NCI-H146 (cell line): ENCODE measurements around the gene HIF3A.

Source experiments
- DNase-seq: peaks from one replicate; lab custom pipeline; 2025; lab: John Stamatoyannopoulos, UW

The HIF3A gene

DNA sequence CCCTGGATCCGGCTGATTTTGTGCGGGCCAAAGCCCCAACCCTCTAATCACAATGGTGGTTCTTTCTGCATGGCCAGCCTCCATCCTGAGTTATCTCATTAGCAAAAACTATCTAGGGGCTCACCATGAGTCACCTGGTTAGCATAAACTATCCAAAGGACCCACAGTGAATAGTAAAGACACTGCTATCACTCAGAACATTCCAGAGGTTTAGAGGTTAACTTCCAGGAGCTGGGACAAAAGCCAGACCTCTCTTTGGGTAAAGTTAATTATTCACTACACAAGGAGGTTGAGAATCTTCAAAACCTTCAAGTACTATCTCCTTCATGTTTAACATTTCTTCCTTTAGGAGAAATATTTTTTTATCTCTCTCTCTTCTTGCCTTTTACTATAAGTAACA lies 31.2 kb downstream of the HIF3A start:
- DNase-seq: no peak

DNA sequence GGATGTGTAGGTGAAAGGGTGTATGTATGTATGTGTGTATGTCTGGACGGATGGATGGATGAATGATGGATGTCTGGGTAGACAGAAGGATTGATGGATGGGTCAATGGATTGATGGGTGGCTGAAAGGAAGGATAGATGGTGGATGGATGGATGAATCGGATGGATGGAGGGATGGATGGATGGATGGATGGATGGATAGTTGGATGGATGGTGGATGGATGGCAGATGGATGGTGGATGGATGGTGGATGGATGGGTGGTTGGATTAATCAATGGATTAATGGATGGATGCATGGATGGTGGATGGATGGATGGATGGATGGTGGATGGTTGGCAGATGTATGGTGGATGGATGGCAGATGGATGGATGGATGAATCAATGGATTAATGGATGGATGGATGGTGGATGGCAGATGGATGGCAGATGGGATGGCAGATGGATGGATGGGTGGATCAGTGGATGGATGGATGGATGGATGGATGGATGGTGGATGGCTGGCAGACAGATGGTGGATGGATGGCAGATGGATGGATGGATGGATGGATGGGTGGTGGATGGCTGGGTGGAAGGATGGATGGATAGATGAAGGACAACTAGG lies 33.6 kb downstream of the HIF3A start:
- DNase-seq: no peak

DNA sequence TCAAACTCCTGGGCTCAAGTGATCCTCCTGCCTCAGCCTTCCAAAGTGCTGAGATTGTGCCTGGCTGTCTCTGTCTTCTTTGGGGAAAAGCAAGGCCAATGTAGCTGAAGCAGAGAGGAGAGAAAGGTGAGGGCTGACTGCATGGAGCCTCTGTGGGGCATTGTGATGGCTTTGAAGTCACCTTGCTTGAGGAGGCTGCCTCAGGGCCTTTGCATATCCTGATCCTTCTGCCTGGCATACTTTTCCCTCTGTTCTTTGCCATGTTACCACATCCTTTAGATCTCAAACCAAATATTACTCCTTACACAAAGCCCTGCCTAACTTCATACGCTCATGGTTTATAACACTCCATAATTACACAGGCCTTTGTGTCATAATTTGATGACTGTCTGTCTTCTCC lies 40.6 kb downstream of the HIF3A start:
- no peak for DNase-seq

DNA sequence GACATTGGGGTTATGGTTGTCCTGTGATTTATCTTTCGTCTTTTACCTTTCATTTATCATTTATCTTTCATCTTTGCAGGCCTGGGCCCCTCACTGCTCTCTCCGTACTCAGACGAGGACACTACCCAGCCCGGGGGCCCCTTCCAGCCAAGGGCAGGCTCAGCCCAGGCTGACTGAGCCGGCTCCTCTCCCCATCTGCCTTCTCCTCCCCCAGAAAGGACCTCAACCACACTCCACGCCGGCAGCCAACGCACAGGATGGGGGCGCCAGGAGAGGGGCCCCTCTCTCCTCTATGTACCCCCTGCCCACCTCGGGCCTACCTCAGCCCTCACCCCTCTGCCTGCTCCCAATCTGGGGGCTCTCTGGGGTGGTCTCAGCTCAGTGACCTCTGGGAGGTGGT lies 42.6 kb downstream of the HIF3A start:
- no peak for DNase-seq

DNA sequence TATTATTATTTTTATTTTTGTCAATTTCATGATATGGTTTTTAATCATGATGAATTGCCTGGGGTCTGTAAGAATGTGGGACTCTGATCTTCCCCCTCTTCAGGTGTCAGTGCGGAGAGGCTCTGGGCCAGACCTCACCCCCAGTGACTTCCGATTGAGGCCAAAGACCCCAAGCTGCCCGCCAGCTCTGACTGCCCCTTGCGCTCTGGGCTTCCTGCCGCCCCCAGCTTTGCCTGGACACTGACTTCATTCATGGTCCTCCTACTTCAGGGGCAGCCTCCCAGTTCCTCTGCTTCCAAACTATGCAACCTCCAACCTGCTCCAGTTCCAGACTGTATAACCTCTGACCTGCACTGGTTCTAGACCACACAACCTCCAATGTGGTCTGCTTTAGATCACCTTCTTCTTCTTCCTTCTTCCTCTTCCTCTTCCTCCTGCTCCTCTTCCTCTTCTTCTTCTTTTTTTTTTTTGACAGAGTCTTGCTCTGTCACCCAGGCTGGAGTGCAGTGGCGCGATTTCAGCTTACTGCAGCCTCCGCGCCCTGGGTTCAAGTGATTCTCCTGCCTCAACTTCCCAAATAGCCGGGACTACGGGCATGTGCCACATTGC lies 43.3 kb downstream of the HIF3A start:
- DNase-seq: no peak

DNA sequence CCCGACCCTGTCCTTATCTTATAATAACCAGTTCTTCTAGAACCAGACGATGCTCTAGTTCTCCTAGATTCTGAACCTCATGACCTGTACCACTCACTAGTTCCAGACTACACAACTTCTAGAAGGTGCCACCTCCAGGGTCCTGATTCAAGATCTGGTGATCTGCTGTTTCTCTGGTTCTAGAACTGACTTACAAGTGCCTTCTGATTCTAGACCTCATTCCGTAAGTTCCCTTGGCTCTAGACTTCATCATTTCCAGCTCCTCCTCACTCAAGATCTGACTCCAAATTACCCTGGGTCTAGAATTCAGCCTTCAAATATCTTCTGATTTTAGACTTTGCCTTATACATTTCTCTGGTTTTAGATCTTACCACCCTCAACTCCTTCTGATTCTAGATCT lies 45.1 kb downstream of the HIF3A start:
- no peak for DNase-seq

DNA sequence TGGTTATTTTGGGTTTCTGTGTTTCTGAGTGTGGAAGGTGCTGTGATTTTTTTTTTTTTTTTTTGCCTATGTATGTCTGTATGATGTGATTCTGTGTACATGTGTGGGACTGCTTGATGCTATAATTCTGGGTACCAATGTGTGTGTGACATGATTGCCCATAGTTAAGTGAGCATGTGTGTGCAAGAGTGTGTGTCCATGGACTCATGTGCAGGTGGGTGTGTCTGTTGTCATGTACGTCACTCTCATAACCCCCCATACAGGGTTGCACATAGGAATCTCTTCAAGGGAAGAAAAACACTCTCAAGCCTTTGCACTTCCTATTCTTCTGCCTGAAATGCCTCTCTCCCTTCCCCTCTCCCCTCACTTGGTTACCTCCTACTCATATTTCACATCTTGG lies 47.5 kb downstream of the HIF3A start:
- no peak for DNase-seq

DNA sequence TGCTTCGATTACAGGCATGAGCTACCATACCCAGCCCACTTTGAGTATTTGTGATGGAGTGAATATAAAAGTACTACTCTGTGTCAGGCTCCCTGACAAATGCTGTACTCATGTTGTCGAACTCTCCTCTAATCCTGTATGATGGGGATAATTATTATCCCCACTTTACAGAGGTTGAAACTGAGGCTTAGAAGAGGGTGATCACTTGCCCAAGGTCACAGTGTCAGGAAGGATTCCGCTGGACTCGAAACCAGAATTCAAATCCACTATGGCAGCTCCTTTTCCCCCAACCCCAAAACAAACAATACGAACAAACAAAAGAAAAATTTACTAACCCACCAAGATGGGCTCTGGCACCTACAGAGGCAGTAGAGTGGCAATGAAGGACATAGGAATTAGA lies 48.3 kb downstream of the HIF3A start:
- DNase-seq: no peak

DNA sequence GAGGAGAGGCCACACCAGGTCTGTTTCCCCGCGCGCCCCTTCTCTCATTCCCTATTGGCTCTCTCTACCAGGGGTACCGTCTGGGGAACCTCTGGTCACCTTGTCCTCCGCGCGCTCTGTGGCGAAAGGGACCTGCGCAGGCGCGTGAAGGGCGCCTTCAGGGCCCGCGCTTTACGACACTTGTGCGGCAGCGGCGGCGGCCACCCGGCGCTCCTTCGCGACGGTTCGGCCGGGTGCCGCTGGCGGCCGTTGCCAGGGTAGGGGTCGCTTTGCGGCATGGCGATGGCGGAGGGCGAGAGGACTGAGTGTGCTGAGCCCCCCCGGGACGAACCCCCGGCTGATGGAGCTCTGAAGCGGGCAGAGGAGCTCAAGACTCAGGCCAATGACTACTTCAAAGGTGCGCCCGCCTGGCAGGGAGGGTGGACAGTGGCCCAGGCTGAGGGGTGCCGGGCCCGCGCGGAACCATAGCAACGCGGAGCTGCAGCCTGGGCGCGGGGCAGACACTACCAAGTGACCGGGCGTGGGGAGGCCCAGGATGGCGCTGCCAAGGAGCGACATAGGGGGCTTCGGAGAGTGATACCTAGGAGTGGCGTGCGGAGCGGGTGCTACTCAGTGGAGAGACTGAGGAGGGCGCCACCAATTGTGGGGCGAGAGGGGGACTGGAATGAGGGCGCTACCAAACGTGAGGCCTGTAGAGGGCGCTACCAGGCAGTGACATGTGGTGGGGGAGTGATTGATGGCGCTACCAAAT lies 50.2 kb downstream of the HIF3A start, which contains the start of gene PPP5C:
Gene PPP5C, plus strand, starts transcription at position 267 of the 751 bp plus-strand sequence. Its CDS starts 10 bp downstream, at position 277.
- DNase-seq: peak; percentile 96

DNA sequence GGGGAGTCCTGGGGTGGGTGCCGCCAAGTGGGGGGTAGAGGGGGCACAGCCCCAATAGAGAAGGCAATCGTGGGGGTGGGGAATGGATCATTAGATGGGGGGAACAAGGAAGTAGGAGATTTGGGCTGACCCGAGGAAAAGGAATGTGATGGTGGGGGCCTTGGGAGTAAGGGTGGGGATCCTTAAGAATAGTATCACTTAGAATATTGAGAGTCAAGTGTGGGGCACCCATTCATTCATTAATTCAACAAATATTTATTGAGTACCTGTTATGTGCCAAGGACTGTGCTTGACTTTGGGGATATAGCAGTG lies 50.7 kb downstream of the HIF3A start:
- no peak for DNase-seq

DNA sequence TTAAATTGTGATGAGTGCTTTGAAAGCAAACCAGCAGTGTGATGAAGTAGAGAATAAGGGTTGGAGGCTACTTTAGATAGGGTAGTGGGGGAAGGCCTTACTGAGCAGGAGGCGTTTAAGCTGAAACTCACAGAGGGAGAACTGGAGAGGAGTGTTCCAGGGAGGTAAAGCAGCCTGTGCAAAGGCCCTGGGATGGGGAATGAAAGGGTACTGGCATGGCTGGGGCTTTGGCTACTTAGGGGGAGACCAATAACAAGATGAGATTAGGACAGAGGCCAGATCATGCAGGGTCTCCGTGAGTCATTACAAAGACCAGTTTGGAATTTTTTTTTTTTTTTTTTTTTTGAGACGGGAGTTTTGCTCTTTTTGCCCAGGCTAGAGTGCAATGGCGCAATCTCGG lies 51.1 kb downstream of the HIF3A start:
- no peak for DNase-seq

DNA sequence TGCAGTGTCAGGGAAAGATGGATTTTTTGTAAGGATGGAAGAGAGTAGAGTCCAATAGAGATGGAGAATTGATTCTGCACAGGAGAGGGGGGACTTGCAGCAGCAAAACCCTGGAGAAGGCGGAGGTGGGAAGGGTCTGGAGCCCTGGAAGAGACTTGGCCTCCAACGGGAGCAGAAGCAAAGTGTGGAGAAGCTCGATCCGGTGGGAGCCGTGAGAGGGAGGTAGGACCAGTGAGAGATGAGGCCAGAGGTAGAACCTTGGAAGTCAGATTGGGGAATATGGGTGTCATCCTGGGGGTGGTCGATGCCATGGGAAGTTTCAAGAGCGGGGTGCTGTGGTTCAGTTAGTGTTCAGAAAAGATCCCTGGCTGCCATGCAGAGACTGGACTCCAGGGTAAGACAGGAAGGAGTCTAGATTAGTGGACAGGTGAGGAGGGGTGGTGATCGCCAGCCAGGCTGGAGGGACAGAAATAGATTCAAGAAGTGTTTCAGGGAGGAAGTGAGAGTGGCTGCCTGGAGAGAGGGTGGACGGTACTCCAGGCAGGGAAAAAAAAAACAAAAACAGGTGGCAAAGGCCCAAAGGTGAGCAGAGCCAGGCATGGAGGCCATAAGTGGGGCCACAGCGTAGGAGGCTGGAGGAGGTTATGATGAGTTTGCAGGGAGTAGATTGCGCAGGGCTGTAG lies 52.6 kb downstream of the HIF3A start:
- DNase-seq: no peak

DNA sequence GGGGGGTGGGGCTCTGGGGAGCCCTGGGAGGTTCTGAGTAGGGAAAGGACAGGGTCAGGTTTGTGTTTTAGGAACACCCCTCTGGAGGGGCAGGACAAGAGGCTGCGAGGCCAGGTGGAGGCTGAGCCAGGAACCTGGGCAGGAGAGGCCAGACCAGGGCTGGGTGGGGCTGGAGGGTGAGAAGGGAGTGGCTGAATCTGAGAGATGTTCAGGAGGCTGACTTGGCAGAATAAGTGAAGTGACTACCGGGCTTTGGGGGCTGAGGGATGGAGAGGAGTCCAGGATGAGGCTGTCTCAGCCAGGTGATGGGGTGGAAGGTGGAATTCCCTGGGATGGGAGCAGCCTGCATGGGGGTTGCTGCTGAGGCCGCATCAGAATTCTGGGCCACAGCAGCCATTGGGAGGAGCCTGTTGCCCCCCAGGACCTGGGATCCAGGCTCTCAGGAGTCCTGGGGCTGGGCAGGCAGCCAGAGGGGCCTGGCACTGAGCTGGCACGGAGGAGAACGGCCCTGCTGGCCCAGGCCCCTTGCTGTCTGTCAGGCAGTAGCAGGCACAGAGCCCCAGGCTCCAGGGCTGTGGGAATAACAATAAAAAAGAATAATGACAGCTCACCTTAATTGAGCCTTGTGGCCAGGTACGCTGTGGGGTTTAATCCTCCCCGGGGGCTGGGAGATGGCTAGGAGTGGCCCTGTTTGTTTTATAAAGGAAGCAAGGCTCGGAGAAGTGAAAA lies 53.4 kb downstream of the HIF3A start:
- DNase-seq: no peak

DNA sequence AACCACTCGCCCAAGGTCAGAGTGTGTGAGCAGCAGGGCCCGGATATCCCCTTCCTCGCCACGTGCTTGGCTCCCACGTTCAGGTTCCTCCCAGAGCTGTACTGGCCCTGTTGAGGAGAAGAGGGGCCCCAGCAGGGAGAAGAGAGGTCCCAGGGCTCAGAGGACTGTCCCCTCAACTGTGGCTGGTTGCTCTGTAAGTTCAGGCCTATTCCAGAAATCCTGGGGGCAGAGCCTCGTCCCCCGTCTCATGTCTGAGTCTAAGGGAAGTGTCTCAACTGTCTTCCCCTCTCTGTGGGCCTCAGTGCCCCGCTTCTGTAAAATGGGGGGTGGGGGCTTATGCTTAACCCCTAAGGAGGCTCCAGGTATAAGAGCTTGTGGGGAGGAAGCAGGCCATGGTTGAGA lies 53.9 kb downstream of the HIF3A start:
- DNase-seq: no peak

DNA sequence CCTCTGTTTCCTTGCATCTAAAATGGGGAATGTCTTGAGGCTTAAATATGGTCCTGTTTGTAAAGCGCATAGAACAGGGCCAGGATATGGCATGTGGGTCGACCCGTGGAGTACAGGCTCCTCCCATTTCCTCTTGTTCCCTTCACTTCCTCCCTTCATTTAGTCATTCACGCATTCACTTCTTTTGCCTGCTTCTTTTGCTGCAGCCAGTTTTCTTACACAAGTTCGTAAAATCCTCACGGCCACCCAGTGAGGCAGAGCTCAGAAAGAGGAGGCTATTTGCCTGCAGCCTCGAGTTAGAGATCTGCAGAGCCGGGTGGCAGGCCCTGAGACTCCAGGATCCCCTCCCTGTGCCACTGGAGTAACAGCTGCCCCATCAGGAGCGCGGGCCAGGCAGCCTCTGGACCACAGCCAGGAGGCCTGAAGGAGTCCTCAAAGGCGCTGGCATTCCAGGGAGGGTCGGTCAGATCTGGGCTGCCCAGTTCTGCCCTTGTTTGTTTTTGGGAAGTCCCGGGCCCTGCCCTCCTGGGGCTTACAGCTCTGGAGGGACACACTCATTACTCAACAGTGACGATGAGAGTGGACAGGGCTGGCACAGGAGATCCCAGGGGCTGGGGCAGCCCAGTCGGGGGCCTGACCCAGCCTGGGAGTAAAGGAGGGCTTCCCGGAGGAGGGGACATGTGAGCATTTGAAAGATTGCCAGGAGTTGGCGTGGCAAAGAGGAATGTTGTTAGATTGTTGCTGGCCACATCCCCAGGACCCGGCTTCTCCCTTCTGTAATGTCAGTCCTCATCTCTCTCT lies 54.6 kb downstream of the HIF3A start:
- DNase-seq: no peak

DNA sequence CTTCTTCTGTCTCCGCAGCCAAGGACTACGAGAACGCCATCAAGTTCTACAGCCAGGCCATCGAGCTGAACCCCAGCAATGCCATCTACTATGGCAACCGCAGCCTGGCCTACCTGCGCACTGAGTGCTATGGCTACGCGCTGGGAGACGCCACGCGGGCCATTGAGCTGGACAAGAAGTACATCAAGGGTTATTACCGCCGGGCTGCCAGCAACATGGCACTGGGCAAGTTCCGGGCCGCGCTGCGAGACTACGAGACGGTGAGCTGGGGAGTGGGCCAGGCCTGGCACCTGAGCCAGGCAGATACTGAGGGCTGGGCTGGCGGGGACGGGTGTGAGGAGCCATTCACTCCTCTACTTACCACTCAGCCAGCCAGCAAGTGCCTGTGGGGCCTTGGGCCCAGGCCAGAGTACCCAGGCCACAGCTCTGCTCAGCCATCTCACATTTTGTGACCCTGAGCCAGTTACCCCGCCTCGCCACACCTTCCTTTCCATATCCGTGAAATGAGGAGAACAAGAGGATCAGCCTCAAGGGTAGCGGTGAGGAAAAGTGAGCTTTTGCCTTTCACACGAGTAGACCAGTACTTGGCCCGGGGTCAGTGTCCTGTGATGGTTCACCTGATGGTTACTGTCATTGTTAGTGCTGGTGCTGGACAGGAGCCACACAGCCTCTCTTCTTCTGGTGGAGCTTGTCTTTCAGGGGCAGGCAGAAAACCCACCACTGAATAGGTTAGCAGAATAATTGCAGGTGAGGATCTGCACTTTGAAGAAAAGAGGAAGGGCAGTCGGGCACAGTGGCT lies 57.1 kb downstream of the HIF3A start:
- DNase-seq: no peak

DNA sequence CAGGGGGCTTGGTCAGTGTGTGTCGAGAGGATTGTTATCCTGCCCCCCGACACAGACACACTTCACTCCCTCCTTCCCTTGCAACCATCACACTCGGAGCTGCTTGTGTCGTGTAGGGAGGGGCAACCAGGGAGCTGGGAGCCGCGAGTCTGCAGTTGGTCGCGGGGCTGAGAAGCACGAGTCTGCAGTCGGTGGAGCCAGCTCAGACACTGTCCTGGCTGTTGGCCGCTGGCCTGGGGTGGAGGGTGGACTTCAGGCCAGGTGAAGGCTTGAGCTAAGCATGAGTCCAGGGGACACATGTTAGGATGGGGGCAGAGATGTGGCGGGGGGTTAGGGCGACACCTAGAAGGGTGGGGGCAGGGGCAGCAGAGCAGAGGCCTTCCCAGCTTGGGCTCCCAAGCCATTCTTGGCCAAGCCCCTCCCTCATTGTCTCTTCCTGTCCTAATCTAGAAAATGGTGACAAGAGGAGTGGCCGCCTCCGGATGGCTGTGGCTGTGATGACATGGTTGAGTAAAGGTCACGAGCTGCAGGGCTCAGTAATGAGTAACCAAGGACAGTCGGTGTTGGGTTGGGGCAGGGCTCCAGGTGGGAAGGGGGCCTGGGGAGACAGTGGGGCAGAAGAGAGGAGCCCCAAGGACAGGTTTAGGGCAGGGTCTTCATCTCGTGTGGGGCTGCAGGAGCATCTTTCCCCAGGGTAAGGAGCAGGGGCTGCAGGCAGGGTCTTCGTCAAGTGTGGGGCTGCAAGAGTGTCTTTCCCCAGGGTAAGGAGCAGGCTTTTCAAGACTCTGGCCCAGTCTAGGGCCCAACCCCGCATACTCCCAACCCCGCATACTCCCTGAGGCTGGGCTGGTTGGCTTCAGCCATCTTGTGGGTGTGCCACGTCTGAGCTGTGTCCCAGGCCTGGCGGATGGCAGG lies 58.6 kb downstream of the HIF3A start:
- DNase-seq: no peak

DNA sequence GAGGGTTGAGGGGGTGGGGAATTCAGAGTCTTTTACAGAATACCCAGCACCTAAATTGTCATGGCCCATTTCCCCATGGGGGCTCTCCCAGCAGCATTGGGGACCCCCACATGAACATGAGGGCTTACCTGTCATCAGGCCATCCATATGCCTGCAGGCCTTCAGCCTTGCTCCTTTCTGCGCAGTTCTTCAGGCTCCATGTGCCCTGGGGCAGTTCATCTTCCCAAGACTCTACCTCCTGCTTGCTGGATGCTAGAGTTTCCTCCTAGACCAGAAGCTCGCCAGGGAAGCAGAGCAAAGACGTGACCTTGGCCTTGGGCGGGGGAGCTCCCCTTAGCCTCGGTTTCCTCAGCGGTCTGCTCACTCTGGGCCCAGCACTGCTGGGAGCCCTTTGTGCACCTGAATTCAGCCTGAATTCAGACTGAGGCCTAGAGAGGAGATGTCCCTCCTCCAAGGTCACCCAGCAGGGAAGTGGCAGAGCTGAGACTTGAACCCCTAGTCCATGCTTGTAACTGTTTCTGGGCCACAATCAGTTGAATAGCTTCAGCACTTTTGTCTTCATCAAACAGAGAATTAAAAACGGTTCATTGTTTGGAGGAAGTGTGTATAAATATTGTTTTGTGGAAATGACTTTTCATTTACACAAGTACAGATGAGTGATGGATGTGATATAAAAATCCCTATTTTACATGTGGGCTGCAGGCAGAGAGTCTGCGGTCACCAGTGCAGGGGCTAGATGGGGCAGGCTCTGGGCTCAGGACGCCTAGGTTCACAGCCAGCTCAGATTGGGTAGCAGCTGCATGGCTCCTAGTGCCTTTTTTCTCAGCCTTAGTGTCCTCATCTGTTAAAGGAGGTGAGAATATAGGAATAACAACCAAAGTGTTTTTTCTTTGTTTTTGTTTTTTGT lies 59.6 kb downstream of the HIF3A start:
- no peak for DNase-seq
